A673 (cell line): ENCODE data around the gene PDIK1L.

Experiments used
- CTCF ChIP-seq: fragments of 300-800, 200-600 bp; sonication (generic); conservative IDR thresholded peaks from 2 replicates; pipeline ENCODE4 v1.5.1; 2017; ENCODE audit warnings: low read depth, mild to moderate bottlenecking, antibody characterized with exemption, low read length, moderate library complexity, mixed read lengths
- EZH2 ChIP-seq: fragments of 200-600 bp; sonication (generic); IDR thresholded peaks from 2 replicates; pipeline ENCODE4 v1.6.1; 2017; ENCODE audit warnings: borderline replicate concordance, low read depth, mild to moderate bottlenecking, mixed read lengths, antibody characterized with exemption, low read length; ENCODE audit not compliant: poor library complexity, severe bottlenecking

- TF ChIP-seq CTCF: no peak
- no peak for TF ChIP-seq EZH2
Observed at GRCh38 chr1:26081267-26082019, 30.2 kb upstream of the PDIK1L start.
